EL (cell line): ENCODE measurements around the gene CNTN4.

Experiments
- DNase-seq: peaks from one replicate; pipeline ENCODE4 v3.0.0-alpha.2; 2016

Gene CNTN4

GRCh38 chr3:2823437-2824211 lies 725.0 kb downstream of the CNTN4 start:
- no peak for DNase-seq

GRCh38 chr3:2826036-2826435 lies 727.4 kb downstream of the CNTN4 start:
- DNase-seq = no peak

DNA sequence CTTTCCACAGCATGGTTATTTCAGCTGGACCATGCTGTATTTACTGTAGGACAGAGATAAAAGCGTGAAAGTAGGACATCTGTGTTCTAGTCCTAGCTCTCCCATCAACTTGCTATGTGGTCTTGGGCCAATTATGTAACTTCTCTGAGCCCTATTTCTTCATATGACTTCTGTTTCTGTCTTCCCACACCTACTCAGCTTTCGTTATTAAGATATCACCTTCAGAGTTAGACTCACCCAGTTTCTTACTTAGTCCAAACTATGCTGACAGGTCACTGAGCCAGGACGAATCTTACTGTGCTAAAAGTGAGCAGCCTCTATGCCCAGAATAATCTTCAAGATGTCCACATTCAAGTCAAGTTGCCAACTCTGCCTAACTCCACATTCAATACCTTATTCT lies 727.8 kb downstream of the CNTN4 start:
- no peak for DNase-seq

DNA sequence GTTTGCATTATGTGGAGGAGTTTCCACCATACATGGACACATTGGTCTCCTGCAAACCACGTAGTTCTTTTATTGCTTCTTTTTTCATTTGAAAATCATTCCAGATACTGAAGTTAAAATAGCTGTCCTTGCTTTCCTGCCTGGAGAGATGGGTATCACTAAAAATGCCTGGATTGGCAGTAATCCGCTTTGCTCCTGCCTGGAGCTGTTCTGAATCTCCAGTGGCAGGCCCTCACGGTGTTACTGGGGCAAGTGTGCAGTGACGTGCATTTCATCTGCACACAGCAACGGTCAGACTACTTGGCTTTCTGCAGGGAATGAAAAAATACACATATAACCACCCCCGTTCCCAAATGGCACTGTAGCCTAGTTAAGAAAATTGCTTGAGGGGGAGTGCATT lies 738.6 kb downstream of the CNTN4 start:
- no peak for DNase-seq

DNA sequence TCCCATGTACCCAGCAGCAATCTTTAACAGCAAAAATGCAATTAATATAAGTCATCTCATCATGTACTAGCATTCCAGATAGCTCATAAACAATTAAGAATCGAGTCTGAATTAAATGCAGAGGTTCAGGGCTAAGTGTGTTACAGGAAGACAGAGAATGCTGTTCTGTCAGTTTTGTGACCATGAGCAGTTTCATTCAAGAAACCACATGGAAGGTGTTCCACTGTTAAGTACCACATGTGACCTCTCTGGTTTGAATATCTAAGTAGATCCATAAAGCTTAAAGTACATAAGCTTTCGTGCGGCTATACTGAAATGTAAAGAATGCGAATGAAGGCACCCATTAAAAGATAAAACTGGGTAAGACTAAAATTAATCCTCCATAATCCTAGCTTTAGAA lies 739.2 kb downstream of the CNTN4 start:
- no peak for DNase-seq

DNA sequence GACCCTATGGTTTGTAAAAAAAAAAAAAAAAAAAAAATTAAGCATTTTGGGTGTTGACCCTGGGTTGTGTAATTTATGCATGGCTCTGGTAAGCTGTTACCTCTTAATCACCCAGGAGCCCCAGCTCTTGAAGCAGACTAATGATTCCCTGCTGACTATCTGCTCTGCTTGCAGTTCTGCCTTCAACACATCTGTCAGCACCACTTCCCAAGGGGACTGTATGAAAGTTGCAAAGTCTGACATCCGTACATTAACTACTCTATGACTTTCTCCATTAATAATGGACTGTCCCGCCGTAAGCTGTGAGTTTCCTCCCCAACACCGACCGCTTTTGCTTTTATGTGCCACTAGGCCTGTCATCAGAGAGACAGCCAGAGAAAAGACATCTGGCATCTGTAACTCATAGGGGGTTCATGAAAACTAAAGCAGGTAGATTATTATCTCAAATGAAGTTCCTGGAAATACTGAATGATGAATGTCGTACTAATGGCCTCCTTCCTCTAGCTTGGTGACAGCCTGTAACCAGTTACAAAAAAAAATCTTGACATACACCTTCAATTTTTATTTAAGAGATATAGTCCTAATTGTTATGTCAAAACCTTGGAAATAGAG lies 740.0 kb downstream of the CNTN4 start:
- DNase-seq = no peak

DNA sequence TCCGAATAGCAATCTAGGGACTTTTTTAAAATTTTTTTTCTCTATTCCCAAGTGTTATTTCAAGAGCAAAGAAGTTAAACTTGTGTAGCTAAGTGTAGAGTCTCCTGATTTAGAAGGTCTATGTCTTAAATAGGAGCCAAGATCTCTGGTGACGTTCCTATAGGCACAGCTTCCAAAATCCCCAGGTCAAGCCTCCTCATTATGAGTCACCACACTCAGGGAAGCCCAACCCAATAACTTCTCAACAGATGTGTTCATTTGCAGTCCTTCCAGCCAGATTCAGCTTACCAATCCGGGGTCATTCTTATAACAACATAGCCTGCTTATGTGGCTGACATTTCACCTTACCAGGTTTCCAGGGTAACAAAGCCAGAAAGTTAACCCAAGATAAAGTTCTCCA lies 741.2 kb downstream of the CNTN4 start:
- no peak for DNase-seq

DNA sequence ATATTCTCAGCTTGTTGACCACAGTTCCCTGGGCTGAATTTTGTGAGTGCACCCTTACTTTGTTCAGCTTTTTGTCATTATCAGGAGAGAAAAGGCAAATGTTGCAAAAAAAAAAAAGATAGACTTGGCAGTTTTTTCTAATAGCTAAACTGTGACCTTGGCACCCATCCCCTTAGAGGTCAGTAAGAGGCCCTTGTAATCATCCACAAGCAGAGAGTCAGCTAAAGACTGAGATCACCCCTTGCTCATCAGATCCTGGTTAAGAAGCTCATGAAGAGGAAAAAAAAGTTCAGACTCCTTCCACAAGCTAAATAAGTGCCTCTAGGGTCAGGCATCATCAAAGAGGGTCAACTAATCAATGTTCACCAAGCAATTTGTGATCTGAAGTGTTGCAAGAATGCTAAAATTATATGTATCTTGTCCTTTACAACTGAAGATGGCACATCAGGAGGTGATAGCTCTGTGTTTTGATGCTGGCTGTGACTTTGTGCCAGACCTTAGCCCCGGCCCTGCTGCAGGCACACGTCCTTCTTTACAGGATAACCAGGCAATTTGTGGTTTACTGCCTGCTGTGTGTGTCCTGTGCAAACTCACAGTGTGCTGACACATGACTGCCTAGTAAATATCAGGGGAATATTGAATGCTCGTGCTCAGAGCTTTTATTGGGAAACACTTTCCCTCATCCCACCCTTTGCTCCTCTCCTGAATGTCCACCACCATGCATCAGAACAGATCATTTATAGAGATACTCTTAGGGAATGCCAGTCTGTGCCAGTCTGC lies 748.6 kb downstream of the CNTN4 start:
- no peak for DNase-seq

DNA sequence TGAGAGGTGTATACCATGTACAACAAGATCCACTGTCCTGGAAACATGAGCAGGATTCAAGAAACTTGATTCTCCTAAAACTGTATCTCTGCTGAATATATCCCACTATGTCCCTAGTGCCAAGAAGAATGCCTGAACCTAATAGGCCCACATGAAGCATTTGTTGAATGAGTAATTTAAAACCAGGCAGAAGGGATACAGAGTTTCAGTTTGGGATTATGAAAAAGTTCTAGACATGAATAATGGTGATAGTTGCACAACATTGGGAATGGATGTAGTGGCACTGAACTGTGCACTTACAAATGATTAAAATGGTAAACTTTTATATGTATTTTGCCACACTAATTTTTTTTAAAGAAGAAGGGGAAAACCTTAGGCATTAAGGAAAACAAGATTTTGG lies 750.4 kb downstream of the CNTN4 start:
- DNase-seq = no peak

- no peak for DNase-seq
These were observed 752.0 kb downstream of the CNTN4 start for GRCh38 chr3:2850701-2851100.

DNA sequence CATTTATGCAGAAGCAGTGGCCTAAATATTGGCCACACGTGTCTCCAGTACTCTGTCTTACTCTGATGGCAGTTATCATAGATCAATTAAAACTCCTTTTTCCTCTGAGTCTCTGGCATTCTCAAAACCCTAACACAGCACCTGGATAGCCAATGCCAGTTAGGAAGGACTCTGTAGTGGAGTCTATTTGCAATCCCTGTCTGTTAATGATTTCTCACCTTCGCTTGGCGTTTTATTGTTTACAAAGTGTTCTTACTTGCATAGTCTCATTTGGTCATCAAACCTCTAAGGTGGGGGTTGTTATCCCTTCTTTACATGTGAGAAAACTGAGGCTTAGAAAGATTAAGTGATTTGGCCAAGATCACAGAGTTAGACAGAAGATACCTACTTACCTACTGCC lies 752.7 kb downstream of the CNTN4 start:
- DNase-seq = no peak

- no peak for DNase-seq
These were observed 753.2 kb downstream of the CNTN4 start for GRCh38 chr3:2851835-2852234.

GRCh38 chr3:2853651-2854050 lies 755.0 kb downstream of the CNTN4 start:
- DNase-seq = no peak

DNA sequence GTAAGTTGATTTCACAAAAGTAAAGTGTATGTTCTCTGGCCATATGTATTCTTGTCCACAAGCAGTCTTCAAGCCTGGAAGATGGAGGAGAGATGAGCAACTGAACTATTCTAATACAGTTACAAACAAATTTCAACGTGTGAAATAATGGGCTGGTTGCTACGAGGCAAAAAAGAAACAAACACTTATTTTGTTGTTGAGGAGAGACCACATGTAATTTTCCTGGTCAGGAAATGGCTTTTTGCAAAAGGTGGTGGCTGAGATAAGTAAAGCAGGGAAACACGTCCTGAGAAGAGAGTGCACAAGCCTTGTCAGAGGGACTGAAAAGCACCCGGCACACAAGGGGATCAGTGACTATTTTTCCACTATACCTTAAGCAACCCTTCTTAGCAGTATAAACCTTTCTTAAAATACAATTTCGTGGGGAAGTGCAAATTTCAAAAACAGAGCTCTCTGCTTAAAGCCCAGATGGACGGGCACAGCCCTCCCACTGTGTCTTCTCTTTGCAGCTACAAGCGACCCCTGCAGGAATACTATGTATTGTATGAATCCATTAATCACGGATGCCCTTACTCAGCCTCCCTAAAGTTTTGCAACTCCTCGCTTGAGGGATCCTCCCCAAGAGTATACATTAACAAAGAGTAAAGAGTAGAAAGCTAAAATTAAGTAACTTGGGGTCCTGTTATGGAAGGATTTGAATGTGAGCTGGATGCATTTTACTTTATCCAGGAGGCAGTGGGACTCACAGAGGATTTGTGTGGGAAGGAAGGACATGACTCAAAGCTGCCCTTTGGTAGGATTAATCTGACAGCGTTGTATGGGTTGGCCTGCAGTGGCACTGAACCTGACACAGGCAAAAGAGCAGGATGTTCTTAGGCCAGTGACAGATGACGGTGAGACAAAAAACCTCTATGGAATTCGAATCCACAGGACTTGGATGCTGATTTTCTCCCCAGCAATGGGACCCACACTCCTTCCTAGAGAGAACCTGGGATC lies 757.8 kb downstream of the CNTN4 start:
- no peak for DNase-seq

GRCh38 chr3:2860626-2861025 lies 762.0 kb downstream of the CNTN4 start:
- no peak for DNase-seq

GRCh38 chr3:2861120-2861519 lies 762.5 kb downstream of the CNTN4 start:
- DNase-seq = no peak

DNA sequence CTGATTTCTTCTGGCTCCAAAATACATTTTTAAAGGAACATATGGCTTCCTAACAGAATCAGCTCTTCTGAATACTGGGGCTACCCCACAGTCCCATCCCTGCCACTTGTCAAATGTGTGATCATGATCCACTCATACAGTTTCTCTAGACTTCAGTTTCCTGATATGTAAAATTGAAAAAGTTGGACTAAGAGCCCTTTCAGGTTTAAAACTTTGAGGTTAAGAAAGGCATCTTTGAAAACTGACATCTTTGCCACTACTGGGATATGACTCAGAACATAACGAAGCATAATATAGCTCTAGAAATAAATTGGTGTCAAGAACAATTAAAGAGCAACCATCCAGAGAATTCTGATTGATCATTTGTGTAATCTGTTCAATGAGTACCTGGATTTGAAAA lies 763.3 kb downstream of the CNTN4 start:
- DNase-seq = no peak

GRCh38 chr3:2862366-2862765 lies 763.7 kb downstream of the CNTN4 start:
- no peak for DNase-seq

DNA sequence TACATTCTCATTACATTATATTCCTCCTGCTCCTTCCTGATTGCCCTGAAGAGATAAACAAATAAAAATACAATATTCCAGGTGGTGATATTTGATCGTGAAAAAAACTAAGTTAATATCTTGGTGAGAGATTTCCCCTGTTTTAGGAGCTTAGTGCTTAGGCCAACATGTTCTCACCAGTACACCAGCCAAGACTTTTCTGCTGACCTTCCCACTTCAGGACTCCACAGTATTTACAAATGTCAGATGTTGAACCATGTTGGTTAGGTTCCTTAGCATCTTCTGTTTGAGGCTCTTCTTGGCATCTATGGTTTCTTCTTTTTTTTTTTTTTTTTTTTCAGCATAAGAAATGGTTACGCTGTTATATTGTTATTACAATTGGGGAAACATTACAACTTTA lies 764.5 kb downstream of the CNTN4 start:
- DNase-seq = no peak

DNA sequence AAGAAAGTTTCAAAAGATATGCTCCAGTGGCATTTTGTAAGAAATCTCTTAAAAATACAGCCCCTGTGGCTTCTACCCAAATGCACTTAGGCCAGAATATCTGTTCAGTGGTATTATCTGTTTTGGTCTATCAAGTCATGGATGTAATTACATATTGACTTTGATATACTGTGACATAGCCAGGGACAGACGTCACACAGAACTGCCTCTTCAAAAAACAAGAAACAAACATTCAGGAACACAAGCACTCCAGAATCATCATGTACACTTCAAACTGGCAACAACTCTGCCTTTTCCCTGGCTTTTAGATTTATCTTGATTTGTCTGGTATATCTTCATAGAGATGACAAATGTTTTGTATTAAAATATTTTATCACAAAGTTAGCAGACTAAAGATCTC lies 771.2 kb downstream of the CNTN4 start:
- no peak for DNase-seq

DNA sequence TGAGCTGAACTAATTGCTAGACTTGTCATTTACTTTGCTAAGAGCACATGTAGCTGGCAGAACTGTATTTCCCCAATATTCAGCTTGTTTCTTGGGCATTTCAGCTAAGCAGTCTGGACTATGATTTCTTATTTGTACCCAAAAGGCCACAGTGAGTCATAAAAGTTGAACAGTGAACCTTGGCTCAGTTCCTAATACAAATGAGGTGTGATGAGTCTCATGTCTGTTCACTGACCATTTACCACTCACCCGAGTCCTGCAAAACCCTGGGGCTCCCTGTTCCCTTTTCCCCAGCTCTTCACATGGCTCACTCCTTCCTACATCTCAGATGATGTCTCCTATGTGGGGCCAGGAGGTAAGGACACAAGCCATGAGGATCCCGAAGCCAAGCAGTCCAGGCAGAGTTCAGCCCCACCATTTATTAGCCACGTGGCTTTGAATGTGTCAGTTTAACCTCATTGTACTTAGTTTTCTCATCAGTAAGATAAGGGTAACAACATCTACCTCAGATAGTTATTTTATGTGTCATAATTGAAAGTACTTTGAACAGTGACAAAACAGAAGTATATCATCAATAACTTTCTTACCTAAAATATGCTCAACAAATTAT lies 772.2 kb downstream of the CNTN4 start:
- DNase-seq = no peak

DNA sequence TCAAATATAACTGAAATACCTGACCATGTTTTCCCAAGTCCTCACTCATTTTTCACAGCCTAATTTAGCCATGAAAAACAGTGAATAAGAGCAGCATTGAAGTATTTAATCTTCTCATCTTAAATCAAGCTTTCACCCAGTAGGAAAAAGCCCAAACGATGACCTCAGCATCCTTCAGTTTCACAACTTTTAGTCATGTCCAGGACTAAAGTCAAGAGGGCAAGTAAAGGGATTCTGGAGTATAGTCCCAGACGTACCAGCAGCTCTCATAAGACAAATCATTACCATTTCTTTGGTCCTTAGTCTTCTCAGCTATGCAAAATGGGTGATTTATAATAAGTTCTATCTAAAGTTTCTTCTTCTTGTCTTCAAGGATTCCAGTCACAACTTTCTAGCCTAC lies 774.2 kb downstream of the CNTN4 start:
- DNase-seq = no peak
